Endodermal cell (in vitro differentiated cells): ENCODE measurements around the gene P2RY8. TPM values are rescaled to one million over a fixed set of nuclear protein-coding genes. Genes with fewer than 3 reads are reported as not detected.

Source experiments
- DNase-seq: peaks from one replicate; pipeline ENCODE4 v3.0.0-alpha.2; 2017
- H3K27ac ChIP-seq: 2 replicates; pipeline ENCODE4 v1.5.1; 2013; ENCODE audit warnings: mild to moderate bottlenecking, low read depth, low read length, moderate library complexity
- H3K27me3 ChIP-seq: 2 replicates; pipeline ENCODE4 v1.6.1; 2013; ENCODE audit warnings: mild to moderate bottlenecking, low read length, moderate library complexity; ENCODE audit not compliant: insufficient read depth, control insufficient read depth, poor library complexity, severe bottlenecking
- H3K36me3 ChIP-seq: 2 replicates; pipeline ENCODE4 v1.7.0; 2013; ENCODE audit warnings: mild to moderate bottlenecking, low read length, moderate library complexity; ENCODE audit not compliant: control insufficient read depth, insufficient read depth
- H3K4me1 ChIP-seq: one replicate; pipeline ENCODE4 v1.7.0; 2013; ENCODE audit warnings: low read length; ENCODE audit not compliant: control insufficient read depth, insufficient read depth
- H3K4me3 ChIP-seq: 2 replicates; pipeline ENCODE4 v1.5.1; 2013; ENCODE audit warnings: mild to moderate bottlenecking, low read length, moderate library complexity
- H3K9ac ChIP-seq: 2 replicates; pipeline ENCODE4 v1.6.1; 2013; ENCODE audit warnings: mild to moderate bottlenecking, low read length, moderate library complexity; ENCODE audit not compliant: poor library complexity, severe bottlenecking; ENCODE audit errors: extremely low read depth
- H3K9me3 ChIP-seq: 2 replicates; pipeline ENCODE4 v1.6.1; 2013; ENCODE audit warnings: mild to moderate bottlenecking, low read length, moderate library complexity; ENCODE audit not compliant: control insufficient read depth
- H3K27ac Mint-ChIP-seq: 2 replicates; pipeline ENCODE4 v1.8.0; 2020; ENCODE audit warnings: mixed read lengths
- H3K27me3 Mint-ChIP-seq: 2 replicates; pipeline ENCODE4 v1.8.0; 2021; ENCODE audit warnings: mild to moderate bottlenecking, mixed read lengths; ENCODE audit not compliant: insufficient read depth
- H3K36me3 Mint-ChIP-seq: 2 replicates; pipeline ENCODE4 v1.8.0; 2020; ENCODE audit warnings: low read depth, mixed read lengths
- H3K4me1 Mint-ChIP-seq: 2 replicates; pipeline ENCODE4 v1.8.0; 2020; ENCODE audit warnings: mixed read lengths
- H3K4me3 Mint-ChIP-seq: 2 replicates; pipeline ENCODE4 v1.8.0; 2020; ENCODE audit warnings: mild to moderate bottlenecking, moderate library complexity, mixed read lengths
- H3K9me3 Mint-ChIP-seq: 2 replicates; pipeline ENCODE4 v1.8.0; 2020; ENCODE audit warnings: mild to moderate bottlenecking, mixed read lengths
- CTCF ChIP-seq: fragments of 200-600 bp; sonication (generic); conservative IDR thresholded peaks from 2 replicates; pipeline ENCODE4 v1.5.0; 2021; ENCODE audit warnings: antibody characterized with exemption, mild to moderate bottlenecking
- WGBS, 2 experiments: methylation state at CpG; one replicate each; pipeline versions ENCODE4 v1.1.5 to v1.1.7; 2013; ENCODE audit warnings: missing lambda C conversion rate in 2 of 2, mixed read lengths in 1 of 2; ENCODE audit not compliant: insufficient coverage in 1 of 2, insufficient read length in 1 of 2; 5-methylcytosine and 5-hydroxymethylcytosine counted together
- total RNA-seq, 2 donors: library from RNA; stranded (reverse); fragmentation: NEBNext Ultra II Directional in 1 of 2; extraction: Animal tissue kit (Norgen Biotek cat#: 25700) in 1 of 2; gene quantifications; 2 replicates in 1 of 2; 3 replicates in 1 of 2; pipeline ENCODE4 v1.2.1, GENCODE V29; 2021

P2RY8 gene
- total RNA-seq, 2 donors from 2014 or later = not detected

- no peak overlapping the region for H3K4me3 ChIP-seq
- Mint-ChIP-seq H3K36me3 (no peaks in the 10 kb centered on the region), H3K27me3 (no peaks in the 10 kb centered on the region), H3K9me3 (peaks cover 2% of the 10 kb centered on the region), H3K27ac (no peak overlapping the region), H3K4me3 (no peak overlapping the region), H3K4me1 (peaks cover 5% of the 10 kb centered on the region)
- no peaks in the 10 kb centered on the region for H3K36me3 ChIP-seq
- TF ChIP-seq CTCF = no peak
- H3K27me3 ChIP-seq = no peaks in the 10 kb centered on the region
- no peak overlapping the region for H3K27ac ChIP-seq
- no peaks in the 10 kb centered on the region for H3K4me1 ChIP-seq
- no peak overlapping the region for H3K9ac ChIP-seq
- no peaks in the 10 kb centered on the region for H3K9me3 ChIP-seq
- no peak for DNase-seq
- WGBS, 2 experiments = 66 to 71% methylated on average over 2 of the region's 2 CpGs
These were observed 16.6 kb downstream of the P2RY8 start for GRCh38 chrX:1520350-1520749.

GRCh38 chrX:1519022-1519497 lies 17.9 kb downstream of the P2RY8 start:
- Mint-ChIP-seq H3K4me1 (peaks cover 5% of the 10 kb centered on the region), H3K9me3 (peaks cover 2% of the 10 kb centered on the region), H3K4me3 (no peak overlapping the region), H3K27me3 (peaks cover under 1% of the 10 kb centered on the region), H3K36me3 (no peaks in the 10 kb centered on the region), H3K27ac (no peak overlapping the region)
- no peak for DNase-seq
- no peaks in the 10 kb centered on the region for H3K9me3 ChIP-seq
- no peak overlapping the region for H3K27ac ChIP-seq
- H3K9ac ChIP-seq = no peak overlapping the region
- no peak overlapping the region for H3K4me3 ChIP-seq
- H3K36me3 ChIP-seq = no peaks in the 10 kb centered on the region
- no peak for TF ChIP-seq CTCF
- no peaks in the 10 kb centered on the region for H3K27me3 ChIP-seq
- H3K4me1 ChIP-seq = no peaks in the 10 kb centered on the region
- WGBS, 2 experiments = 87 to 93% methylated on average over 2 of the region's 2 CpGs

DNA sequence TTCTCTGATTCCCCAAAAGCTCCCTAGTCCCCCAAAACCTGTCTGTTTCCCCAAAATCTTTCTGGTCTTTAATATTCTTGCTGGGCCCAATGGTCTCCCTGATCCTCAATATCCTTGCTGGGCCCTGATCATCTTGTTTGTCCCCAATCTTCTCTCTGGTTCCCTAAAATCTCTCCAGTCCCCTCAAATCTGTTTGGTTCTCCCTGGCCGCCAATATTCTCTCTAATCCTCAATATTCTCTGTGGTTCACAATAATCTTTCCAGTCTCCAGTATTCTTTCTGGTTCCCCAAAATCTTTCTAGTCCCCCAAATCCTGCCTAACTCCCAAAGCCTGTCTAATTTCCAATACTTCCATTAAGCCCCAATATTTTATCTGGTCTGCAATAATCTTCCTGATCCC lies 18.5 kb downstream of the P2RY8 start:
- DNase-seq = no peak
- Histone ChIP-seq H3K27me3 (no peaks in the 10 kb centered on the region), H3K9ac (no peak overlapping the region), H3K9me3 (no peaks in the 10 kb centered on the region), H3K4me1 (no peaks in the 10 kb centered on the region), H3K4me3 (no peak overlapping the region), H3K36me3 (no peaks in the 10 kb centered on the region), H3K27ac (no peak overlapping the region)
- Mint-ChIP-seq H3K4me1 (peaks cover 5% of the 10 kb centered on the region), H3K4me3 (no peak overlapping the region), H3K36me3 (no peaks in the 10 kb centered on the region), H3K27me3 (peaks cover 5% of the 10 kb centered on the region), H3K27ac (no peak overlapping the region), H3K9me3 (peaks cover 2% of the 10 kb centered on the region)
- no peak for TF ChIP-seq CTCF
- 89 to 91% methylated on average over 1 of the region's 1 CpG for WGBS, 2 experiments
